ENCODE measurements around the gene CLCN1. TPM values are rescaled to one million over a fixed set of nuclear protein-coding genes. Genes with fewer than 3 reads are reported as not detected.

CLCN1 gene
- polyA plus RNA-seq, result under 1 TPM in 1 of 3 donors, not detected in 2; 0.07 TPM

- 82 to 86% (median 86%) methylated on average over 5 of the region's 5 CpGs for WGBS, 3 donors
- no peak within 1 kb of the TSS for H3K27ac ChIP-seq (ENCODE audit: low read depth, low read length)
These were observed at the start of gene CLCN1 for GRCh38 chr7:143315776-143316175. TSS of gene CLCN1 (plus strand) at chr7:143316111. CDS start at chr7:143316213, 102 bp downstream.

GRCh38 chr7:143269251-143269650, 46.7 kb upstream of the CLCN1 start:
- WGBS, 3 donors, result 60 to 81% (median 65%) methylated on average over 5 of the region's 5 CpGs
- H3K27ac ChIP-seq (ENCODE audit: low read depth, low read length), result no peak overlapping the region

GRCh38 chr7:143271240-143271639, 44.7 kb upstream of the CLCN1 start:
- 89 to 96% (median 94%) methylated on average over 1 of the region's 1 CpG for WGBS, 3 donors
- no peak overlapping the region for H3K27ac ChIP-seq (ENCODE audit: low read depth, low read length)

- H3K27ac ChIP-seq (ENCODE audit: low read depth, low read length), result no peak overlapping the region
These were observed 43.0 kb upstream of the CLCN1 start for GRCh38 chr7:143272871-143273270.

GRCh38 chr7:143279186-143280098, 36.5 kb upstream of the CLCN1 start:
- WGBS, 3 donors, result 27 to 51% (median 41%) methylated on average over 8 of the region's 8 CpGs
- H3K27ac ChIP-seq (ENCODE audit: low read depth, low read length), result no peak overlapping the region

More at GRCh38 chr7:143272871-143273270, 43.0 kb upstream of the CLCN1 start:
- 92 to 96% (median 94%) methylated on average over 2 of the region's 2 CpGs for WGBS, 3 donors

GRCh38 chr7:143280160-143280559, 35.8 kb upstream of the CLCN1 start:
- WGBS, 3 donors, result 40 to 65% (median 52%) methylated on average over 1 of the region's 1 CpG
- no peak overlapping the region for H3K27ac ChIP-seq (ENCODE audit: low read depth, low read length)

- 83 to 86% (median 83%) methylated on average over 2 of the region's 2 CpGs for WGBS, 3 donors
- no peak overlapping the region for H3K27ac ChIP-seq (ENCODE audit: low read depth, low read length)
These were observed 35.3 kb upstream of the CLCN1 start for GRCh38 chr7:143280566-143280965.

- WGBS, 3 donors, result 87 to 92% (median 89%) methylated on average over 2 of the region's 2 CpGs
- no peak overlapping the region for H3K27ac ChIP-seq (ENCODE audit: low read depth, low read length)
These were observed 34.4 kb upstream of the CLCN1 start for GRCh38 chr7:143281529-143281928.

- 92 to 97% (median 97%) methylated on average over 8 of the region's 8 CpGs for WGBS, 3 donors
- H3K27ac ChIP-seq (ENCODE audit: low read depth, low read length), result no peak overlapping the region
These were observed 33.8 kb upstream of the CLCN1 start for GRCh38 chr7:143282124-143282523.

GRCh38 chr7:143283381-143283780, 32.5 kb upstream of the CLCN1 start:
- H3K27ac ChIP-seq (ENCODE audit: low read depth, low read length), result no peak overlapping the region
- 71 to 80% (median 74%) methylated on average over 4 of the region's 4 CpGs for WGBS, 3 donors

- WGBS, 3 donors, result 39 to 83% (median 79%) methylated on average over 19 of the region's 19 CpGs
These were observed 31.1 kb upstream of the CLCN1 start, which contains the start of gene TMEM139 for GRCh38 chr7:143284591-143285469. TSS of gene TMEM139 (plus strand) at chr7:143284958. CDS start at chr7:143285958, 1,000 bp downstream.

GRCh38 chr7:143285470-143285778, 30.5 kb upstream of the CLCN1 start:
- H3K27ac ChIP-seq (ENCODE audit: low read depth, low read length), result no peak overlapping the region
- WGBS, 3 donors, result 52 to 77% (median 59%) methylated on average over 3 of the region's 3 CpGs

More at GRCh38 chr7:143284591-143285469, 31.1 kb upstream of the CLCN1 start, which contains the start of gene TMEM139:
- no peak within 1 kb of the TSS for H3K27ac ChIP-seq (ENCODE audit: low read depth, low read length)

- 95 to 98% (median 98%) methylated on average over 11 of the region's 11 CpGs for WGBS, 3 donors
- H3K27ac ChIP-seq (ENCODE audit: low read depth, low read length), result no peak overlapping the region
These were observed 29.9 kb upstream of the CLCN1 start for GRCh38 chr7:143285806-143286521.

GRCh38 chr7:143286522-143286890, 29.4 kb upstream of the CLCN1 start:
- 84 to 96% (median 91%) methylated on average over 6 of the region's 6 CpGs for WGBS, 3 donors

GRCh38 chr7:143287339-143287934, 28.5 kb upstream of the CLCN1 start:
- 67 to 80% (median 70%) methylated on average over 17 of the region's 17 CpGs for WGBS, 3 donors
- no peak overlapping the region for H3K27ac ChIP-seq (ENCODE audit: low read depth, low read length)

More at GRCh38 chr7:143286522-143286890, 29.4 kb upstream of the CLCN1 start:
- no peak overlapping the region for H3K27ac ChIP-seq (ENCODE audit: low read depth, low read length)

- WGBS, 3 donors, result 2 to 3% (median 3%) methylated on average over 75 to 84 of the region's 84 CpGs
- no peak within 1 kb of the TSS for H3K27ac ChIP-seq (ENCODE audit: low read depth, low read length)
These were observed 27.7 kb upstream of the CLCN1 start, which contains the start of gene CASP2 for GRCh38 chr7:143287935-143288826. TSS of gene CASP2 (plus strand) at chr7:143288351. CDS start at chr7:143288456, 105 bp downstream.

GRCh38 chr7:143288836-143289235, 27.1 kb upstream of the CLCN1 start:
- WGBS, 3 donors, result 1 to 2% (median 2%) methylated on average over 11 of the region's 11 CpGs
- no peak overlapping the region for H3K27ac ChIP-seq (ENCODE audit: low read depth, low read length)
